K562 (cell line): ENCODE results near the gene CAPN5. TPM values are rescaled to one million over a fixed set of nuclear protein-coding genes. Genes with fewer than 3 reads are reported as not detected.

ENCODE experiments used
- ARID2 ChIP-seq: fragments of 450-650 bp; IDR thresholded peaks from 2 replicates; pipeline ENCODE4 v1.6.1; 2017; ENCODE audit warnings: antibody characterized with exemption, mild to moderate bottlenecking
- BACH1 ChIP-seq: fragments of 200-800 bp; sonication (Bioruptor generic); IDR thresholded peaks from 2 replicates; pipeline ENCODE4 v1.6.1; 2016; ENCODE audit warnings: missing genetic modification characterization, missing compliant biosample characterization
- CREB1 ChIP-seq, 2 experiments: sonication (generic) in 1 of 2; formaldehyde crosslinking in 1 of 2; IDR thresholded peaks; 2 replicates each; pipeline versions ENCODE4 v1.6.1 to v1.8.0; 2012 to 2022; ENCODE audit warnings: inconsistent platforms in 1 of 2, mild to moderate bottlenecking in 1 of 2, missing genetic modification reagents in 1 of 2, moderate library complexity in 1 of 2
- ETV5 ChIP-seq: sonication (generic); formaldehyde crosslinking; IDR thresholded peaks from 2 replicates; pipeline ENCODE4 v1.4.0; 2020; ENCODE audit warnings: low read depth, mild to moderate bottlenecking, missing genetic modification reagents
- EZH2 ChIP-seq: IDR thresholded peaks from 2 replicates; pipeline ENCODE4 v1.6.1; 2012; ENCODE audit warnings: low read depth, mild to moderate bottlenecking, inconsistent platforms, low read length, borderline replicate concordance
- GTF2F1 ChIP-seq: IDR thresholded peaks from 2 replicates; pipeline ENCODE4 v1.6.1; 2011; ENCODE audit warnings: low read depth, low read length, improper control_type of control experiment
- HNRNPLL ChIP-seq: fragments of 200-400 bp; formaldehyde crosslinking; IDR thresholded peaks from 2 replicates; pipeline ENCODE4 v1.6.1; 2017; ENCODE audit warnings: low read length, low read depth, mild to moderate bottlenecking; ENCODE audit not compliant: poor library complexity, severe bottlenecking
- HOXB6 ChIP-seq: fragments of 250-450 bp; sonication (Bioruptor Pico); IDR thresholded peaks from 2 replicates; pipeline ENCODE4 v1.5.1; 2022; ENCODE audit warnings: mild to moderate bottlenecking, borderline replicate concordance
- HSF4 ChIP-seq: fragments of 250-450 bp; sonication (Bioruptor Pico); IDR thresholded peaks from 2 replicates; pipeline ENCODE4 v2.1.2; 2022; ENCODE audit warnings: mild to moderate bottlenecking, moderate library complexity, borderline replicate concordance
- MTA2 ChIP-seq: fragments of 450-650 bp; IDR thresholded peaks from 2 replicates; pipeline ENCODE4 v1.6.1; 2016; ENCODE audit warnings: low read depth
- NCOA1 ChIP-seq: fragments of 450-650 bp; IDR thresholded peaks from 2 replicates; pipeline ENCODE4 v1.6.1; 2016; ENCODE audit warnings: low read depth
- NR2F6 ChIP-seq: fragments of 450-650 bp; formaldehyde crosslinking; IDR thresholded peaks from 2 replicates; pipeline ENCODE4 v1.4.0; 2020; ENCODE audit warnings: mild to moderate bottlenecking
- PCBP1 ChIP-seq: fragments of 200-400 bp; formaldehyde crosslinking; IDR thresholded peaks from 2 replicates; pipeline ENCODE4 v1.6.1; 2018; ENCODE audit warnings: mild to moderate bottlenecking, low read depth, low read length; ENCODE audit not compliant: poor library complexity, severe bottlenecking
- PPARD ChIP-seq: fragments of 250-450 bp; sonication (Bioruptor Pico); IDR thresholded peaks from 2 replicates; pipeline ENCODE4 v1.8.0; 2022; ENCODE audit warnings: inconsistent platforms, mild to moderate bottlenecking, moderate library complexity
- PRPF4 ChIP-seq: fragments of 200-400 bp; formaldehyde crosslinking; IDR thresholded peaks from one replicate; pipeline ENCODE4 v1.6.1; 2017; ENCODE audit warnings: low read length, low read depth, mild to moderate bottlenecking; ENCODE audit not compliant: insufficient read depth, poor library complexity, severe bottlenecking
- SMAD3 ChIP-seq: fragments of 450-650 bp; formaldehyde crosslinking; conservative IDR thresholded peaks from 2 replicates; pipeline ENCODE4 v1.4.0; 2020; ENCODE audit warnings: mild to moderate bottlenecking
- TSC22D4 ChIP-seq: fragments of 450-650 bp; IDR thresholded peaks from 2 replicates; pipeline ENCODE4 v1.6.1; 2016; ENCODE audit warnings: missing genetic modification characterization, missing biosample characterization, control low read depth
- XRCC4 ChIP-seq: IDR thresholded peaks from one replicate; pipeline ENCODE4 v1.6.1; 2011; ENCODE audit not compliant: insufficient read depth, insufficient read length; ENCODE audit errors: extremely low read depth
- ZKSCAN8 ChIP-seq: fragments of 200-800 bp; sonication (Bioruptor generic); IDR thresholded peaks from 2 replicates; pipeline ENCODE4 v1.6.1; 2016; ENCODE audit warnings: missing genetic modification characterization, missing compliant biosample characterization
- ZNF24 ChIP-seq: fragments of 450-650 bp; IDR thresholded peaks from 2 replicates; pipeline ENCODE4 v1.6.1; 2016
- ZNF778 ChIP-seq: fragments of 450-650 bp; formaldehyde crosslinking; IDR thresholded peaks from 2 replicates; pipeline ENCODE4 v1.4.0; 2020; ENCODE audit warnings: mild to moderate bottlenecking, moderate library complexity
- polyA plus RNA-seq, 8 experiments: library from polyadenylated mRNA; depleted of rRNA in 4 of 8; stranded (reverse) in 5 of 8; unstranded in 3 of 8; fragments of >200 nt; fragmentation: Nextera tagmentation in 2 of 8; fragmentation: Illumina TruSeq in 1 of 8; extraction: Ambion mirVana in 2 of 8; extraction: Trizol in 1 of 8; gene quantifications; 2 replicates each; pipeline versions ENCODE4 v1.2.1 to v1.2.3, GENCODE V29; 2011 to 2014; ENCODE audit warnings: inconsistent platforms in 1 of 8, missing spikeins in 1 of 8
- total RNA-seq, 7 experiments: library from RNA; depleted of rRNA in 6 of 7; stranded (reverse); fragments of >200 nt in 6 of 7; fragmentation: Illumina TruSeq in 2 of 7; extraction: Trizol in 2 of 7; gene quantifications; 2 replicates each; pipeline versions ENCODE4 v1.2.1 to v1.2.3, GENCODE V29; 2011 to 2021; ENCODE audit warnings: low replicate concordance in 1 of 7
- TF ChIP-seq, protein P1 (sequence below): fragments of 450-650 bp; formaldehyde crosslinking; IDR thresholded peaks from 2 replicates; pipeline ENCODE4 v1.4.0; 2020; ENCODE audit warnings: mild to moderate bottlenecking, moderate library complexity
- TF ChIP-seq, protein P2 (sequence below): fragments of 450-650 bp; IDR thresholded peaks from 2 replicates; pipeline ENCODE4 v1.6.1; 2016; ENCODE audit warnings: antibody characterized with exemption
- TF ChIP-seq, protein P3 (sequence below): IDR thresholded peaks from 2 replicates; pipeline ENCODE4 v1.6.1; 2012; ENCODE audit warnings: low read depth, low read length, improper control_type of control experiment, borderline replicate concordance

The CAPN5 gene
- total and polyA plus RNA-seq, 9 of the 15 experiments (the other 6 are each of a cell fraction or from before 2014, with no cell fraction given): 0.04 to 0.44 (median 0.14) TPM; not detected in 2

DNA sequence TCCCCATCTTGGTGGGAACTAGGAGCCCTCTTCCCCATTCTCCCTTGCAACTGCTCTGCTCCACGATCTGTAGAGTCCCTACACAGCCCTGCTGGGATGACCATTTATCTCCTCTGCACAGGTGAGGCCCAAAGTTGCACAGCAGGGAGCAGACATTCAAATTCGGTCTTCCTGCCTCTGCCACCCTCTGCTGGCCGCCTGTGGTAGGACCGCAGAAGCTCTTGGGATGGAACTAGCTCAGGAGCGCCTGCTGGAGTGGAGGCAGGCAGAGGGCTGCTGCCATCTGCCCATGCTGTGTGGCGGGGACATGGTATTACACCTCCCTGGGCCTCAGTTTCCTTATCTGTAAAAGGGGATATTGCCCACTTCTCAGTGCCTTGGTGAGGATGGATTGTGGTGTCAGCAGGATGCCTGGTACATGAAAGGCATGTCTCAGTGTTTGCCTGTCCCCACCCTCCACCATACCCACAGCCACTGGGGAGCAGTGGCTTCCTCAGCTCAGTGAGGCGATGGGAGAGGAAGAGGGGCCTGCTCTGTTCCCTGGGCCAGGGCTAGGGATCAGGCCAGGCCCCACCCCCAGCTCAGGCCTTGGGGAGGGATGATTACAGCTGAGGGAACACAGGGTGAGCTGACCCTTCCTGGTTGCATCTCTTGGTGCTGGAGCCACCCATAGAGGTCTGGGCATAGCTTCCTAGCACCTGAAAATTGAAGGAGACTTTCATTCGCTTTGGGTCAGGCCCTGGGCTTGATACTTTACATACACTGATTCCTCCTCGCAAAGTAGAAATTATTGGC, 24.6 kb downstream of the CAPN5 start (continued):
- TF ChIP-seq GTF2F1: no peak
- TF ChIP-seq PRPF4: no peak
- no peak for TF ChIP-seq ZKSCAN8 (CRISPR knock-in tag)
- TF ChIP-seq NR2F6 (CRISPR knock-in tag): no peak
- TF ChIP-seq HOXB6 (CRISPR knock-in tag): no peak
- TF ChIP-seq, protein P1, sequence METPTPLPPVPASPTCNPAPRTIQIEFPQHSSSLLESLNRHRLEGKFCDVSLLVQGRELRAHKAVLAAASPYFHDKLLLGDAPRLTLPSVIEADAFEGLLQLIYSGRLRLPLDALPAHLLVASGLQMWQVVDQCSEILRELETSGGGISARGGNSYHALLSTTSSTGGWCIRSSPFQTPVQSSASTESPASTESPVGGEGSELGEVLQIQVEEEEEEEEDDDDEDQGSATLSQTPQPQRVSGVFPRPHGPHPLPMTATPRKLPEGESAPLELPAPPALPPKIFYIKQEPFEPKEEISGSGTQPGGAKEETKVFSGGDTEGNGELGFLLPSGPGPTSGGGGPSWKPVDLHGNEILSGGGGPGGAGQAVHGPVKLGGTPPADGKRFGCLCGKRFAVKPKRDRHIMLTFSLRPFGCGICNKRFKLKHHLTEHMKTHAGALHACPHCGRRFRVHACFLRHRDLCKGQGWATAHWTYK (CRISPR knock-in tag): no peak
- no peak for TF ChIP-seq PCBP1
- TF ChIP-seq BACH1: no peak
- TF ChIP-seq MTA2: no peak
- TF ChIP-seq, protein P2, sequence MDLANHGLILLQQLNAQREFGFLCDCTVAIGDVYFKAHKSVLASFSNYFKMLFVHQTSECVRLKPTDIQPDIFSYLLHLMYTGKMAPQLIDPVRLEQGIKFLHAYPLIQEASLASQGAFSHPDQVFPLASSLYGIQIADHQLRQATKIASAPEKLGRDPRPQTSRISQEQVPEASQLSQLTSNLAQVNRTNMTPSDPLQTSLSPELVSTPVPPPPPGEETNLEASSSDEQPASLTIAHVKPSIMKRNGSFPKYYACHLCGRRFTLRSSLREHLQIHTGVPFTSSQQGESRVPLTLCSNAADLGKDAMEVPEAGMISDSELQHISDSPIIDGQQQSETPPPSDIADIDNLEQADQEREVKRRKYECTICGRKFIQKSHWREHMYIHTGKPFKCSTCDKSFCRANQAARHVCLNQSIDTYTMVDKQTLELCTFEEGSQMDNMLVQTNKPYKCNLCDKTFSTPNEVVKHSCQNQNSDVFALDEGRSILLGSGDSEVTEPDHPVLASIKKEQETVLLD: no peak
- TF ChIP-seq HNRNPLL: no peak
- TF ChIP-seq TSC22D4 (tag): no peak
- peak; percentile 7; the same call in 1 of the 2 replicates for TF ChIP-seq ZNF24
- no peak for TF ChIP-seq PPARD (CRISPR knock-in tag)
- TF ChIP-seq, protein P3, sequence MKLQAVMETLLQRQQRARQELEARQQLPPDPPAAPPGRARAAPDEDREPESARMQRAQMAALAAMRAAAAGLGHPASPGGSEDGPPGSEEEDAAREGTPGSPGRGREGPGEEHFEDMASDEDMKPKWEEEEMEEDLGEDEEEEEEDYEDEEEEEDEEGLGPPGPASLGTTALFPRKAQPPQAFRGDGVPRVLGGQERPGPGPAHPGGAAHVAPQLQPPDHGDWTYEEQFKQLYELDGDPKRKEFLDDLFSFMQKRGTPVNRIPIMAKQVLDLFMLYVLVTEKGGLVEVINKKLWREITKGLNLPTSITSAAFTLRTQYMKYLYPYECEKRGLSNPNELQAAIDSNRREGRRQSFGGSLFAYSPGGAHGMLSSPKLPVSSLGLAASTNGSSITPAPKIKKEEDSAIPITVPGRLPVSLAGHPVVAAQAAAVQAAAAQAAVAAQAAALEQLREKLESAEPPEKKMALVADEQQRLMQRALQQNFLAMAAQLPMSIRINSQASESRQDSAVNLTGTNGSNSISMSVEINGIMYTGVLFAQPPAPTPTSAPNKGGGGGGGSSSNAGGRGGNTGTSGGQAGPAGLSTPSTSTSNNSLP: no peak
- TF ChIP-seq XRCC4: no peak
- TF ChIP-seq ZNF778 (CRISPR knock-in tag): no peak
- TF ChIP-seq NCOA1: no peak
- TF ChIP-seq CREB1 (IDR thresholded peaks at IDR 0.05): no peak
- TF ChIP-seq CREB1 (CRISPR knock-in tag; IDR thresholded peaks at IDR 0.05): no peak
- TF ChIP-seq ETV5 (CRISPR knock-in tag): no peak
- no peak for TF ChIP-seq EZH2
- TF ChIP-seq SMAD3 (CRISPR knock-in tag): no peak
- TF ChIP-seq HSF4 (CRISPR knock-in tag): no peak
- 0 out of 2 replicates have a peak, but pooled peaks have one; percentile 31 for TF ChIP-seq ARID2
